Measurements from ENCODE around the gene FMN1.
A peak's percentile ranks its signal among the peaks of the same experiment; 100 is the strongest.

FMN1 gene

DNA sequence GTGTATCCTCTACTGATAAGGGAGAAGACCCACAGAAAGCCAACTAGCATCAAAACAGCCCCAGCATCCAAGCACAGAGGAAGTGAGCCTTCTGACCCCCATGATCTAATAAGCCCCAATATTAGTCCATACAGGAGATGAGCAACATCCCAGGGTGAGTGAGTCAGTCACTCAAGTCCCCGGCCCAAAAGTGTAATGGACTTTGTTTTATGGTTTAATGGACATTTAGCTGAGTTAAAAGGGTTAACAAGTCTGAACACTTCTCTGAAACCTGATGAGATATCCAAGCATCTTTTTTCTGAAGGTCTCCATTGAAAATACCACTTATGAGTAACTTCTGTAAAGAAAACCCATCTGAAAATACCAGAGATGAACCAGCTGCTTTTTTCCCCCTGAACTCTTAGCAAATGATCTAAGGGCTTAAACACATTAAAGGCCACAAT is 361.1 kb downstream of the FMN1 start:
- no peak overlapping the region for H3K4me3 ChIP-seq (ENCODE audit: low read depth, low read length)
- no peak for DNase-seq (ENCODE audit: low read depth, low spot score)
- ChIA-PET POLR2A (interaction anchor here (0.6 to 2.1 kb wide), 5 partner anchors 10 to 55 kb away, joined by 3 to 7 read pairs (median 6); no protein-coding TSS in a partner anchor), CTCF (interaction anchor here (1.2 to 8.1 kb wide), 8 partner anchors 10 to 184 kb away, joined by 3 to 84 read pairs (median 7); no protein-coding TSS in a partner anchor)
- TF ChIP-seq, protein P1, sequence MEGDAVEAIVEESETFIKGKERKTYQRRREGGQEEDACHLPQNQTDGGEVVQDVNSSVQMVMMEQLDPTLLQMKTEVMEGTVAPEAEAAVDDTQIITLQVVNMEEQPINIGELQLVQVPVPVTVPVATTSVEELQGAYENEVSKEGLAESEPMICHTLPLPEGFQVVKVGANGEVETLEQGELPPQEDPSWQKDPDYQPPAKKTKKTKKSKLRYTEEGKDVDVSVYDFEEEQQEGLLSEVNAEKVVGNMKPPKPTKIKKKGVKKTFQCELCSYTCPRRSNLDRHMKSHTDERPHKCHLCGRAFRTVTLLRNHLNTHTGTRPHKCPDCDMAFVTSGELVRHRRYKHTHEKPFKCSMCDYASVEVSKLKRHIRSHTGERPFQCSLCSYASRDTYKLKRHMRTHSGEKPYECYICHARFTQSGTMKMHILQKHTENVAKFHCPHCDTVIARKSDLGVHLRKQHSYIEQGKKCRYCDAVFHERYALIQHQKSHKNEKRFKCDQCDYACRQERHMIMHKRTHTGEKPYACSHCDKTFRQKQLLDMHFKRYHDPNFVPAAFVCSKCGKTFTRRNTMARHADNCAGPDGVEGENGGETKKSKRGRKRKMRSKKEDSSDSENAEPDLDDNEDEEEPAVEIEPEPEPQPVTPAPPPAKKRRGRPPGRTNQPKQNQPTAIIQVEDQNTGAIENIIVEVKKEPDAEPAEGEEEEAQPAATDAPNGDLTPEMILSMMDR (IDR thresholded peaks at IDR 0.05; ENCODE audit: insufficient read depth, low read length, missing control alignments) = no peak

- ChIA-PET CTCF (interaction anchor here (1.8 to 8.1 kb wide), 4 partner anchors 12 to 183 kb away, joined by 6 to 84 read pairs (median 8); no protein-coding TSS in a partner anchor), POLR2A (interaction anchor here (0.8 to 1.5 kb wide), 3 partner anchors 9 to 38 kb away, joined by 3 to 5 read pairs (median 4); no protein-coding TSS in a partner anchor)
- no peak overlapping the region for H3K4me3 ChIP-seq (ENCODE audit: low read depth, low read length)
- DNase-seq (ENCODE audit: low read depth, low spot score) = no peak
- TF ChIP-seq, protein P1 (IDR thresholded peaks at IDR 0.05; ENCODE audit: insufficient read depth, low read length, missing control alignments) = no peak
These were observed 363.0 kb downstream of the FMN1 start for GRCh38 chr15:32831485-32831884.

DNA sequence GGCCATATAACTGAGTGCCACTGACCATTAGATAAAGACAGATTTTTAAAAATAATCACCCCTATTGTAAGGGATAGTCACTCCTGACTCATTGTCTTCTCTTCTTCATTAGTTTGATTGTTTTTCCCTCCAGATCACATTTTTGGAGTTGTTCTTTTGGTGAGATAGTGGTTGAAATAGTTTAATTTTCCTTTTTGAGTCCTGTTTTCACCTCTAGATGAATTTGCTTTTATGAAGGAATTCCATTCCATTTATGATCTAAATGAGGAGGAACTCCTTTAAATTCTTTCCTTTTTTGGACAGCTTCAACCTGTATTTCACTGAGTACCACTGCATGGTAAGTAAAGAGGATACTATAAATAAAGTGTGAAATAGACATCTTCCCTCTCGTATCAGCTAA is 364.3 kb downstream of the FMN1 start:
- no peak overlapping the region for H3K4me3 ChIP-seq (ENCODE audit: low read depth, low read length)
- CTCF ChIA-PET = interaction anchor here (1.5 to 8.1 kb wide), 4 partner anchors 13 to 182 kb away, joined by 4 to 84 read pairs (median 7); no protein-coding TSS in a partner anchor
- no peak for DNase-seq (ENCODE audit: low read depth, low spot score)
- POLR2A ChIA-PET = interaction anchor here (0.7 to 2.7 kb wide), 3 partner anchors 11 to 129 kb away, joined by 3 to 13 read pairs (median 9); no protein-coding TSS in a partner anchor
- TF ChIP-seq, protein P1 (IDR thresholded peaks at IDR 0.05; ENCODE audit: insufficient read depth, low read length, missing control alignments) = no peak

- TF ChIP-seq, protein P1 (IDR thresholded peaks at IDR 0.05; ENCODE audit: insufficient read depth, low read length, missing control alignments) = no peak
- H3K4me3 ChIP-seq (ENCODE audit: low read depth, low read length) = no peak overlapping the region
- ChIA-PET CTCF (interaction anchor here (0.6 to 8.1 kb wide), 4 partner anchors 11 to 178 kb away, joined by 3 to 84 read pairs (median 12); no protein-coding TSS in a partner anchor), POLR2A (interaction anchor here (0.8 to 2.7 kb wide), 7 partner anchors 10 to 165 kb away, joined by 3 to 13 read pairs (median 7); no protein-coding TSS in a partner anchor)
- DNase-seq (ENCODE audit: low read depth, low spot score) = no peak
These were observed 365.1 kb downstream of the FMN1 start for GRCh38 chr15:32829436-32829835.

DNA sequence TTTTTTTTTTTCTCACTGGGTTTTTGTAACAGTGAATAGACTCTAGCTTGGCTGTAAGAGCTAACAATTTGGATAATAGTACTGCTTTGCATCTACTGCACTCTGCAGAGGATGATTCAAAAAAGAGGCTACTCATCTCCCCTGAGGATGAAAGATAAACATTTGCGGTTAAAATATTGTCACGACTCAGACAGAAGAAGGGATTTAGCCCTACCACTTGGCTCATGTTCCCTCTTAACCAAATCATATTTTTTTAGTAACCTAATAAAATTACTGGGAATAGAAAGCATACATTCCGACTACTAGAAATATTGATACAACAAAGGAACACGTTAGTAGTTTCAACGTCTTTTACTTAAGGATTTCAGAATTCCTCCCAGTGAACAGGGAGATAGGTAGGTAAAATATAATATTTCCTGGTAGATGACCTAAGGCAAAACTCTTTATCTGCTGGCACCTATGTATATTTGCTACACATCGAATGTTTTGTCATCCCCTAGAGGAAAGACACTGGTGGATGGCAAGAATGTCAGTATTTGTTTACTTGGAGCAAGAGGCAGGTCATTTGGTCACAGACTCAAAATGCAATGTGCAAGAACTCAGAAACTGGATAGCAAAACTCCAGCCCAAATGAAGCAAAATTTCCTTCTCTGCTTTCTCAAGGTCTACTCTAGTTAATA is 365.9 kb downstream of the FMN1 start:
- TF ChIP-seq, protein P1 (IDR thresholded peaks at IDR 0.05; ENCODE audit: insufficient read depth, low read length, missing control alignments) = no peak
- DNase-seq (ENCODE audit: low read depth, low spot score) = peak; percentile 96
- POLR2A ChIA-PET = interaction anchor here (0.6 to 2.7 kb wide), 12 partner anchors 9 to 185 kb away, joined by 3 to 13 read pairs (median 4); no protein-coding TSS in a partner anchor
- no peak overlapping the region for H3K4me3 ChIP-seq (ENCODE audit: low read depth, low read length)
- CTCF ChIA-PET = interaction anchor here (0.6 to 8.1 kb wide), 6 partner anchors 10 to 178 kb away, joined by 3 to 84 read pairs (median 4); no protein-coding TSS in a partner anchor

DNA sequence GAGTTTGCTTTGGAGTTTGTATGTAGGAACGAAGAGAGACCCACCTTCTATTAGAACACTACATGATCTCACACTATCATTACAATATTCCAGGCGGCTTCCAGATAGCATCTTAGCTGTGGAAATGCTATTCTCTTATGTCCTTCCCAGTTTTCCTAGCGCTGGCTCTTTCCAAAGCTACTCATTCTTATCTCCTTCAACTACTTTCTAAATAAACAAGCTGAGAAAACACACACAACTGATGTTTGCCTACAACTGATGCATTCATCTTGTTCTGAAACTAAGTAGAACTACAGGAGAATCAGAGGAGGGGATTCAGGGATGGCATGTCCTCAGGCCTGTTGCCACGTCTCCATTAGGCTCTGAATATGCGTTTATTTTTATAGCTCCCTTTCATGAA is 367.8 kb downstream of the FMN1 start:
- TF ChIP-seq, protein P1 (IDR thresholded peaks at IDR 0.05; ENCODE audit: insufficient read depth, low read length, missing control alignments) = no peak
- ChIA-PET CTCF (interaction anchor here (1.0 to 4.2 kb wide), 5 partner anchors 17 to 177 kb away, joined by 4 to 20 read pairs (median 5); no protein-coding TSS in a partner anchor), POLR2A (interaction anchor here (1.3 kb wide), 1 partner anchor 25 kb away, joined by 3 read pairs; no protein-coding TSS in a partner anchor)
- no peak for DNase-seq (ENCODE audit: low read depth, low spot score)
- no peak overlapping the region for H3K4me3 ChIP-seq (ENCODE audit: low read depth, low read length)
